ENCODE measurements around the gene ATL2. TPM values are rescaled to one million over a fixed set of nuclear protein-coding genes. Genes with fewer than 3 reads are reported as not detected.
A peak's percentile ranks its signal among the peaks of the same experiment; 100 is the strongest.

The ATL2 gene
- total and polyA plus RNA-seq, 2 experiments from 2014 or later, result 11.1 to 38.3 TPM

- no peak overlapping the region for H3K27ac ChIP-seq
- no peaks in the 10 kb centered on the region for H3K79me2 ChIP-seq (ENCODE audit: insufficient read depth)
- H2AFZ ChIP-seq, result no peak overlapping the region
- H3K4me3 ChIP-seq, result no peak overlapping the region
- H3F3A ChIP-seq (ENCODE audit: insufficient read depth), result no peaks in the 10 kb centered on the region
- no peaks in the 10 kb centered on the region for H3K9me2 ChIP-seq (ENCODE audit: insufficient read depth)
- 65 to 66% methylated on average over 7 of the region's 7 CpGs for WGBS, 2 experiments (ENCODE audit: low coverage in 1 of 2, low lambda C conversion rate in 2 of 2, missing lambda C conversion rate in 2 of 2)
- H4K20me1 ChIP-seq (ENCODE audit: insufficient read depth), result no peaks in the 10 kb centered on the region
- H3K4me1 ChIP-seq (ENCODE audit: insufficient read depth), result peaks cover 4% of the 10 kb centered on the region; the same call in 1 of the 2 replicates
- in situ Hi-C loops (cut with MboI), result no loop called here
- no peak overlapping the region for H3K4me2 ChIP-seq (ENCODE audit: unreplicated experiment)
- DNase-seq, result peak; percentile 52
- H3K9ac ChIP-seq, result no peak overlapping the region
- TF ChIP-seq EZH2 (IDR thresholded peaks at IDR 0.05; ENCODE audit: insufficient read depth, poor library complexity, severe bottlenecking) (no peak), EZH2phosphoT487 (IDR thresholded peaks at IDR 0.05; ENCODE audit: insufficient read depth, low read depth) (no peak)
- no peaks in the 10 kb centered on the region for H3K9me3 ChIP-seq (ENCODE audit: low read depth)
- peaks cover 30% of the 10 kb centered on the region for H3K36me3 ChIP-seq (ENCODE audit: low read depth)
- H3K27me3 ChIP-seq (replicated peaks; ENCODE audit: insufficient read depth), result no peaks in the 10 kb centered on the region
Observed at GRCh38 chr2:38293152-38293865, 83.8 kb downstream of the ATL2 start.

GRCh38 chr2:38290332-38290731 lies 86.7 kb downstream of the ATL2 start:
- Histone ChIP-seq H3K4me3 (no peak overlapping the region), H3K36me3 (ENCODE audit: low read depth) (no peaks in the 10 kb centered on the region), H3K4me2 (ENCODE audit: unreplicated experiment) (no peak overlapping the region), H3K27ac (no peak overlapping the region), H3F3A (ENCODE audit: insufficient read depth) (no peaks in the 10 kb centered on the region), H3K9me3 (ENCODE audit: low read depth) (no peaks in the 10 kb centered on the region), H3K79me2 (ENCODE audit: insufficient read depth) (no peaks in the 10 kb centered on the region), H4K20me1 (ENCODE audit: insufficient read depth) (no peaks in the 10 kb centered on the region), H2AFZ (no peak overlapping the region), H3K27me3 (replicated peaks; ENCODE audit: insufficient read depth) (no peaks in the 10 kb centered on the region), H3K9me2 (ENCODE audit: insufficient read depth) (no peaks in the 10 kb centered on the region), H3K9ac (no peak overlapping the region), H3K4me1 (ENCODE audit: insufficient read depth) (peaks cover 4% of the 10 kb centered on the region; the same call in 1 of the 2 replicates)
- no peak for DNase-seq
- in situ Hi-C loops (cut with MboI), result no loop called here
- 91 to 92% methylated on average over 4 of the region's 4 CpGs for WGBS, 2 experiments (ENCODE audit: low coverage in 1 of 2, low lambda C conversion rate in 2 of 2, missing lambda C conversion rate in 2 of 2)
- TF ChIP-seq EZH2phosphoT487 (IDR thresholded peaks at IDR 0.05; ENCODE audit: insufficient read depth, low read depth), result no peak
- no peak for TF ChIP-seq EZH2 (IDR thresholded peaks at IDR 0.05; ENCODE audit: insufficient read depth, poor library complexity, severe bottlenecking)

- Histone ChIP-seq H3K4me3 (no peak overlapping the region), H3K79me2 (ENCODE audit: insufficient read depth) (no peaks in the 10 kb centered on the region), H3K9me3 (ENCODE audit: low read depth) (no peaks in the 10 kb centered on the region), H3K9me2 (ENCODE audit: insufficient read depth) (no peaks in the 10 kb centered on the region), H3K9ac (no peak overlapping the region), H3K27ac (no peak overlapping the region), H3F3A (ENCODE audit: insufficient read depth) (no peaks in the 10 kb centered on the region), H3K4me1 (ENCODE audit: insufficient read depth) (no peaks in the 10 kb centered on the region), H2AFZ (no peak overlapping the region), H3K36me3 (ENCODE audit: low read depth) (no peaks in the 10 kb centered on the region), H3K4me2 (ENCODE audit: unreplicated experiment) (no peak overlapping the region), H3K27me3 (replicated peaks; ENCODE audit: insufficient read depth) (0 out of 2 replicates have a peak, but pooled peaks cover 7% of the 10 kb centered on the region), H4K20me1 (ENCODE audit: insufficient read depth) (no peaks in the 10 kb centered on the region)
- 44 to 45% methylated on average over 3 of the region's 3 CpGs for whole genome bisulfite sequencing, 2 experiments (ENCODE audit: low coverage in 1 of 2, low lambda C conversion rate in 2 of 2, missing lambda C conversion rate in 2 of 2)
- no peak for DNase-seq
- in situ Hi-C loops (cut with MboI), result no loop called here
- no peak for TF ChIP-seq EZH2 (IDR thresholded peaks at IDR 0.05; ENCODE audit: insufficient read depth, poor library complexity, severe bottlenecking)
Observed at GRCh38 chr2:38284971-38285370, 92.1 kb downstream of the ATL2 start.

- Histone ChIP-seq H3K36me3 (ENCODE audit: low read depth) (no peaks in the 10 kb centered on the region), H3K27ac (no peak overlapping the region), H4K20me1 (ENCODE audit: insufficient read depth) (no peaks in the 10 kb centered on the region), H3K9ac (no peak overlapping the region), H3K9me3 (ENCODE audit: low read depth) (no peaks in the 10 kb centered on the region), H3K27me3 (replicated peaks; ENCODE audit: insufficient read depth) (0 out of 2 replicates have a peak, but pooled peaks cover 7% of the 10 kb centered on the region), H3K4me2 (ENCODE audit: unreplicated experiment) (no peak overlapping the region), H3K79me2 (ENCODE audit: insufficient read depth) (no peaks in the 10 kb centered on the region), H3K4me3 (no peak overlapping the region), H3K9me2 (ENCODE audit: insufficient read depth) (no peaks in the 10 kb centered on the region), H3K4me1 (ENCODE audit: insufficient read depth) (no peaks in the 10 kb centered on the region), H2AFZ (no peak overlapping the region), H3F3A (ENCODE audit: insufficient read depth) (no peaks in the 10 kb centered on the region)
- no peak for DNase-seq
- WGBS, 2 experiments (ENCODE audit: low coverage in 1 of 2, low lambda C conversion rate in 2 of 2, missing lambda C conversion rate in 2 of 2), result 78 to 91% methylated on average over 6 of the region's 6 CpGs
- no peak for TF ChIP-seq EZH2 (IDR thresholded peaks at IDR 0.05; ENCODE audit: insufficient read depth, poor library complexity, severe bottlenecking)
- no peak for TF ChIP-seq EZH2phosphoT487 (IDR thresholded peaks at IDR 0.05; ENCODE audit: insufficient read depth, low read depth)
- in situ Hi-C loops (cut with MboI), result no loop called here
Observed at GRCh38 chr2:38281095-38281742, 95.9 kb downstream of the ATL2 start.

All from GM23248 (cell line).